H9 (cell line): ENCODE data around the gene NRG3. TPM values are rescaled to one million over a fixed set of nuclear protein-coding genes. Genes with fewer than 3 reads are reported as not detected.

Experiments
- DNase-seq: peaks from one replicate; pipeline ENCODE4 v3.0.0-alpha.2; 2017
- H2AFZ ChIP-seq: one replicate; pipeline ENCODE4 v1.6.1; 2013; ENCODE audit warnings: mild to moderate bottlenecking, low read length, control low read depth, moderate library complexity
- H2AK5ac ChIP-seq: 2 replicates; pipeline ENCODE4 v1.6.1; 2013; ENCODE audit warnings: low read length, control low read depth, mixed read lengths; ENCODE audit not compliant: insufficient read length
- H2BK120ac ChIP-seq: one replicate; pipeline ENCODE4 v1.6.1; 2013; ENCODE audit warnings: low read depth, mild to moderate bottlenecking, low read length, control low read depth, inconsistent platforms; ENCODE audit not compliant: poor library complexity, severe bottlenecking
- H2BK12ac ChIP-seq: 2 replicates; pipeline ENCODE4 v1.6.1; 2013; ENCODE audit warnings: low read length, control low read depth, mixed read lengths, low read depth; ENCODE audit not compliant: insufficient read length
- H2BK15ac ChIP-seq: 2 replicates; pipeline ENCODE4 v1.6.1; 2013; ENCODE audit warnings: low read depth, low read length, control low read depth
- H2BK20ac ChIP-seq: one replicate; pipeline ENCODE4 v1.6.1; 2013; ENCODE audit warnings: low read depth, mild to moderate bottlenecking, low read length, control low read depth, inconsistent platforms; ENCODE audit not compliant: poor library complexity, severe bottlenecking
- H2BK5ac ChIP-seq: 2 replicates; pipeline ENCODE4 v1.6.1; 2013; ENCODE audit warnings: low read length, control low read depth, mixed read lengths; ENCODE audit not compliant: insufficient read length
- H3K14ac ChIP-seq: 2 replicates; pipeline ENCODE4 v1.6.1; 2013; ENCODE audit warnings: low read length, control low read depth; ENCODE audit not compliant: insufficient read depth
- H3K18ac ChIP-seq: 2 replicates; pipeline ENCODE4 v1.6.1; 2013; ENCODE audit warnings: low read depth, mild to moderate bottlenecking, mixed read lengths, low read length, control low read depth; ENCODE audit not compliant: insufficient read length
- H3K23ac ChIP-seq: 2 replicates; pipeline ENCODE4 v1.6.1; 2013; ENCODE audit warnings: low read length, control low read depth, mixed read lengths, low read depth; ENCODE audit not compliant: insufficient read length
- H3K23me2 ChIP-seq: 2 replicates; pipeline ENCODE4 v1.6.1; 2013; ENCODE audit warnings: low read depth, mild to moderate bottlenecking, mixed read lengths, low read length, control low read depth; ENCODE audit not compliant: insufficient read length, poor library complexity, severe bottlenecking
- H3K27ac ChIP-seq: 2 replicates; pipeline ENCODE4 v1.5.1; 2013; ENCODE audit warnings: low read length, control low read depth, mixed read lengths, low read depth; ENCODE audit not compliant: insufficient read length
- H3K27me3 ChIP-seq: 2 replicates; pipeline ENCODE4 v1.6.1; 2013; ENCODE audit warnings: low read length, control low read depth, inconsistent platforms; ENCODE audit not compliant: insufficient read depth
- H3K4ac ChIP-seq: 2 replicates; pipeline ENCODE4 v1.6.1; 2013; ENCODE audit warnings: low read depth, mild to moderate bottlenecking, control low read depth, inconsistent platforms, low read length, moderate library complexity
- H3K4me1 ChIP-seq: 2 replicates; pipeline ENCODE4 v1.6.1; 2013; ENCODE audit warnings: low read length, control low read depth, inconsistent platforms; ENCODE audit not compliant: insufficient read depth
- H3K4me2 ChIP-seq: 2 replicates; pipeline ENCODE4 v1.6.1; 2013; ENCODE audit warnings: low read length, control low read depth, mixed read lengths; ENCODE audit not compliant: insufficient read length, insufficient read depth
- H3K56ac ChIP-seq: 2 replicates; pipeline ENCODE4 v1.6.1; 2013; ENCODE audit warnings: low read depth, mild to moderate bottlenecking, mixed read lengths, low read length, control low read depth; ENCODE audit not compliant: insufficient read length
- H3K79me1 ChIP-seq: 2 replicates; pipeline ENCODE4 v1.6.1; 2013; ENCODE audit warnings: low read depth, mild to moderate bottlenecking, moderate library complexity, low read length, control low read depth, inconsistent platforms; ENCODE audit not compliant: insufficient read depth, poor library complexity, severe bottlenecking
- H3K79me2 ChIP-seq: 2 replicates; pipeline ENCODE4 v1.6.1; 2013; ENCODE audit warnings: low read length, control low read depth, inconsistent platforms; ENCODE audit not compliant: insufficient read depth
- H3K9ac ChIP-seq: 2 replicates; pipeline ENCODE4 v1.6.1; 2013; ENCODE audit warnings: low read length, control low read depth, mixed read lengths; ENCODE audit not compliant: insufficient read length; ENCODE audit errors: extremely low read depth
- H3K9me3 ChIP-seq: one replicate; pipeline ENCODE4 v1.6.1; 2013; ENCODE audit warnings: low read depth, low read length, inconsistent platforms; ENCODE audit not compliant: control insufficient read depth
- H3T11ph ChIP-seq: one replicate; pipeline ENCODE4 v1.6.1; 2013; ENCODE audit warnings: mild to moderate bottlenecking, low read length, control low read depth, inconsistent platforms
- H4K20me1 ChIP-seq: one replicate; pipeline ENCODE4 v1.6.1; 2013; ENCODE audit not compliant: control insufficient read depth, insufficient read length, insufficient read depth
- H4K5ac ChIP-seq: 2 replicates; pipeline ENCODE4 v1.6.1; 2013; ENCODE audit warnings: low read depth, mild to moderate bottlenecking, mixed read lengths, low read length, control low read depth; ENCODE audit not compliant: insufficient read length
- H4K8ac ChIP-seq: replicated peaks from 2 replicates; pipeline ENCODE4 v1.6.1; 2013; ENCODE audit warnings: low read length, control low read depth, mixed read lengths, low read depth; ENCODE audit not compliant: insufficient read length
- H4K91ac ChIP-seq: 2 replicates; pipeline ENCODE4 v1.6.1; 2013; ENCODE audit warnings: low read depth, mild to moderate bottlenecking, moderate library complexity, mixed read lengths, low read length, control low read depth; ENCODE audit not compliant: insufficient read length
- H3K27ac Mint-ChIP-seq, 3 experiments: 2 replicates in 2 of 3; 3 replicates in 1 of 3; pipeline ENCODE4 v1.8.0; 2020 to 2021; ENCODE audit warnings: mixed read lengths in 3 of 3, mild to moderate bottlenecking in 1 of 3, moderate library complexity in 1 of 3
- H3K27me3 Mint-ChIP-seq: 2 replicates; pipeline ENCODE4 v1.8.0; 2021; ENCODE audit warnings: low read depth, mild to moderate bottlenecking, moderate library complexity, mixed read lengths
- H3K36me3 Mint-ChIP-seq, 3 experiments: 2 replicates in 2 of 3; 3 replicates in 1 of 3; pipeline ENCODE4 v1.8.0; 2020 to 2021; ENCODE audit warnings: low read depth in 3 of 3, mixed read lengths in 3 of 3; ENCODE audit not compliant: insufficient read depth in 1 of 3
- H3K4me1 Mint-ChIP-seq, 2 experiments: 2 replicates each; pipeline ENCODE4 v1.8.0; 2020; ENCODE audit warnings: mixed read lengths in 2 of 2
- H3K4me3 Mint-ChIP-seq, 2 experiments: 2 replicates in 1 of 2; 3 replicates in 1 of 2; pipeline ENCODE4 v1.8.0; 2020 to 2021; ENCODE audit warnings: mild to moderate bottlenecking in 2 of 2, mixed read lengths in 2 of 2, moderate library complexity in 1 of 2
- H3K9me3 Mint-ChIP-seq, 2 experiments: 2 replicates in 1 of 2; 3 replicates in 1 of 2; pipeline ENCODE4 v1.8.0; 2020; ENCODE audit warnings: mild to moderate bottlenecking in 2 of 2, mixed read lengths in 2 of 2, moderate library complexity in 1 of 2
- CTCF ChIP-seq: fragments of 200-600 bp; sonication (generic); conservative IDR thresholded peaks from 3 replicates; pipeline ENCODE4 v1.8.0; 2021; ENCODE audit warnings: antibody characterized with exemption, mild to moderate bottlenecking
- WGBS: extraction: QIAGEN DNeasy Blood & Tissue Kit; methylation state at CpG from one replicate; pipeline ENCODE4 v1.1.7; 2013; ENCODE audit warnings: missing lambda C conversion rate, low lambda C conversion rate, mixed read lengths; ENCODE audit not compliant: insufficient read length; ENCODE audit errors: extremely low coverage; 5-methylcytosine and 5-hydroxymethylcytosine counted together
- total RNA-seq: library from RNA; stranded (reverse); gene quantifications from 2 replicates; pipeline ENCODE4 v1.2.1, GENCODE V29; 2021

Gene NRG3
- total RNA-seq, 1 experiment from 2014 or later, result 1.6 TPM

- no peak for TF ChIP-seq CTCF
- Histone ChIP-seq H2BK12ac (no peak overlapping the region), H3K9me3 (no peaks in the 10 kb centered on the region), H3K23ac (no peak overlapping the region), H4K91ac (no peak overlapping the region), H2BK15ac (no peak overlapping the region), H3K14ac (no peak overlapping the region), H3K9ac (no peak overlapping the region), H2AFZ (no peak overlapping the region), H4K20me1 (no peaks in the 10 kb centered on the region), H2BK120ac (no peak overlapping the region), H3K56ac (no peak overlapping the region), H3K4ac (no peak overlapping the region), H3K18ac (no peak overlapping the region), H3K27ac (no peak overlapping the region), H2AK5ac (no peak overlapping the region), H3K4me1 (no peaks in the 10 kb centered on the region; the same call in 1 of the 2 replicates), H3T11ph (no peak overlapping the region), H4K8ac (no peak overlapping the region), H3K27me3 (no peaks in the 10 kb centered on the region), H4K5ac (no peak overlapping the region), H3K79me1 (no peaks in the 10 kb centered on the region), H2BK20ac (no peak overlapping the region), H3K4me2 (no peak overlapping the region), H3K79me2 (no peaks in the 10 kb centered on the region), H2BK5ac (no peak overlapping the region), H3K23me2 (no peaks in the 10 kb centered on the region)
- no peaks in the 10 kb centered on the region for H3K9me3 Mint-ChIP-seq
- no peak overlapping the region for H3K27ac Mint-ChIP-seq
- H3K36me3 Mint-ChIP-seq, result no peaks in the 10 kb centered on the region
- no CpG with 5 or more reads among the region's 2 CpGs for WGBS
- no peak for DNase-seq
- H3K4me1 Mint-ChIP-seq, result peaks cover 11% of the 10 kb centered on the region in 2 experiments
- no peak overlapping the region for H3K4me3 Mint-ChIP-seq
- no peaks in the 10 kb centered on the region for H3K27me3 Mint-ChIP-seq
Observed at GRCh38 chr10:82267014-82267413, 392.0 kb downstream of the NRG3 start.
